PFSK-1 (cell line): Measurements from ENCODE around the gene ARMCX6.

Experiments used
- FOXP2 ChIP-seq: optimal IDR thresholded peaks from 2 replicates; pipeline ENCODE3; 2011; ENCODE audit warnings: borderline replicate concordance, control low read depth, inconsistent platforms; ENCODE audit not compliant: insufficient read depth; ENCODE audit errors: extremely low read length, extremely low read depth
- POLR2AphosphoS5 ChIP-seq: IDR thresholded peaks from 2 replicates; pipeline ENCODE4 v1.6.1; 2012; ENCODE audit warnings: low read depth, mild to moderate bottlenecking, control low read depth, low read length, moderate library complexity
- SIN3A ChIP-seq: IDR thresholded peaks from 2 replicates; pipeline ENCODE4 v1.6.1; 2012; ENCODE audit warnings: mild to moderate bottlenecking, low read length, moderate library complexity, borderline replicate concordance; ENCODE audit not compliant: insufficient read depth
- TAF1 ChIP-seq: IDR thresholded peaks from 2 replicates; pipeline ENCODE4 v1.6.1; 2012; ENCODE audit warnings: low read length, control low read depth, borderline replicate concordance; ENCODE audit not compliant: insufficient read depth
- TF ChIP-seq, protein P1 (sequence below), 2 experiments: IDR thresholded peaks; 2 replicates each; pipeline versions ENCODE4 v1.6.1 to v1.8.0; 2011 to 2012; ENCODE audit warnings: low read depth in 2 of 2, low read length in 2 of 2, control low read depth in 1 of 2, inconsistent platforms in 1 of 2, mild to moderate bottlenecking in 1 of 2, moderate library complexity in 1 of 2; ENCODE audit not compliant: insufficient read depth in 1 of 2

GRCh38 chrX:101602077-101602476, 15.7 kb downstream of the ARMCX6 start:
- no peak for TF ChIP-seq FOXP2
- TF ChIP-seq POLR2AphosphoS5, result no peak
- TF ChIP-seq, protein P1, sequence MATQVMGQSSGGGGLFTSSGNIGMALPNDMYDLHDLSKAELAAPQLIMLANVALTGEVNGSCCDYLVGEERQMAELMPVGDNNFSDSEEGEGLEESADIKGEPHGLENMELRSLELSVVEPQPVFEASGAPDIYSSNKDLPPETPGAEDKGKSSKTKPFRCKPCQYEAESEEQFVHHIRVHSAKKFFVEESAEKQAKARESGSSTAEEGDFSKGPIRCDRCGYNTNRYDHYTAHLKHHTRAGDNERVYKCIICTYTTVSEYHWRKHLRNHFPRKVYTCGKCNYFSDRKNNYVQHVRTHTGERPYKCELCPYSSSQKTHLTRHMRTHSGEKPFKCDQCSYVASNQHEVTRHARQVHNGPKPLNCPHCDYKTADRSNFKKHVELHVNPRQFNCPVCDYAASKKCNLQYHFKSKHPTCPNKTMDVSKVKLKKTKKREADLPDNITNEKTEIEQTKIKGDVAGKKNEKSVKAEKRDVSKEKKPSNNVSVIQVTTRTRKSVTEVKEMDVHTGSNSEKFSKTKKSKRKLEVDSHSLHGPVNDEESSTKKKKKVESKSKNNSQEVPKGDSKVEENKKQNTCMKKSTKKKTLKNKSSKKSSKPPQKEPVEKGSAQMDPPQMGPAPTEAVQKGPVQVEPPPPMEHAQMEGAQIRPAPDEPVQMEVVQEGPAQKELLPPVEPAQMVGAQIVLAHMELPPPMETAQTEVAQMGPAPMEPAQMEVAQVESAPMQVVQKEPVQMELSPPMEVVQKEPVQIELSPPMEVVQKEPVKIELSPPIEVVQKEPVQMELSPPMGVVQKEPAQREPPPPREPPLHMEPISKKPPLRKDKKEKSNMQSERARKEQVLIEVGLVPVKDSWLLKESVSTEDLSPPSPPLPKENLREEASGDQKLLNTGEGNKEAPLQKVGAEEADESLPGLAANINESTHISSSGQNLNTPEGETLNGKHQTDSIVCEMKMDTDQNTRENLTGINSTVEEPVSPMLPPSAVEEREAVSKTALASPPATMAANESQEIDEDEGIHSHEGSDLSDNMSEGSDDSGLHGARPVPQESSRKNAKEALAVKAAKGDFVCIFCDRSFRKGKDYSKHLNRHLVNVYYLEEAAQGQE (IDR thresholded peaks at IDR 0.05; ENCODE audit: insufficient read depth in 1 of 2, low read depth in 2 of 2, low read length in 2 of 2), result no peak
- no peak for TF ChIP-seq TAF1
- TF ChIP-seq SIN3A, result no peak
